ENCODE results near the gene FUT1. TPM values are rescaled to one million over a fixed set of nuclear protein-coding genes. Genes with fewer than 3 reads are reported as not detected.
"Not testable (repeated sequence)": the region's sequence is repeated elsewhere in the genome, so short reads cannot be mapped to it uniquely, and the experiment has no call there.

FUT1 gene
- total and polyA plus RNA-seq, 4 donors = 0.05 to 4.4 (median 2.3) TPM; not detected in 1

GRCh38 chr19:48772503-48772953 lies 20.1 kb upstream of the FUT1 start:
- Histone ChIP-seq H3K27ac (ENCODE audit: low read depth in 1 of 2, low read length in 2 of 2) (no peak overlapping the region), H3K9me3 (ENCODE audit: control insufficient read depth, low read length) (no peaks in the 10 kb centered on the region), H3K27me3 (ENCODE audit: control insufficient read depth in 1 of 2, insufficient read depth in 2 of 2, low read length in 1 of 2) (no peaks in the 10 kb centered on the region), H3K4me1 (ENCODE audit: control insufficient read depth in 1 of 2, insufficient read depth in 2 of 2, low read length in 2 of 2) (no peaks in the 10 kb centered on the region), H3K36me3 (ENCODE audit: control insufficient read depth in 1 of 2, insufficient read depth in 2 of 2, low read length in 1 of 2) (no peaks in the 10 kb centered on the region), H3K4me3 (ENCODE audit: low read length in 2 of 2) (no peak overlapping the region)
- WGBS, 2 donors = 57 to 67% methylated on average over 13 of the region's 13 CpGs
- ATAC-seq (ENCODE audit: low FRiP score) (no peak), DNase-seq (no peak)
- intact Hi-C loops (cut with DNase I) = no loop called here

DNA sequence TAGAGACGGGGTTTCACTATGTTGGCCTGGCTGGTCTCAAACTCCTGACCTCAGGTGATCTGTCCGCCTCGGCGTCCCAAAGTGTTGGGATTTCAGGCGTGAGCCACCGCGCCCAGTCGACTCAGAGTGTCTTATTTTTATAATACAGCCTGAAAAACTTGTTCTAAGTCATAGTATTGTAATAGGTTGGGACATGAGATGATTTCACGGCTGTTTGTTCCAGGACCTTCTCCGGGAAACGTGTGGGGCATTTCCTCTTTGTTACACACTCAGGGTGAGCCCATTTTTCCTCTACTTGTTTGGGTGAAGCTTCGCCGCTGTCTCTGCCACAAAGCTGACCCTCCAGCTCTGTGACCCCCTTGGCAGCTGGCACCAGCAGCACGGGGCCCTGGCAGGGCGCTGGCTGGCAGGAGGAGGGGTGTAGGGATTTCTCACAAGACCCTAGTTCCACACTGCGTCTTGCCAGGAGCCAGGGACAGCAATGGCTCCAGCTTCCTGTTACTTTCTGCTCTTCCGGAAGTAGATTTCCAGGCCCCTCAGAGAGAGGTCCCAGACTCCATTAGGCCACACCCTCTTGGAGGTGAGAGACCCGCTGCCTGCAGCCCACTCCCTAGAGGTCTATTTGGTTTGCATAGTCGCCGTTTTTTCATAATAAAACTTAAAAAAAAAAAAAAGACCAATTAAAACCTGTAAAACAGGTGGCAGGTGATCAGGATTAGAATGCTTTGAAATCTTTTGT lies 18.5 kb upstream of the FUT1 start:
- H3K4me3 ChIP-seq (ENCODE audit: low read length in 2 of 2) = no peak overlapping the region
- WGBS, 2 donors = 77 to 78% methylated on average over 20 of the region's 20 CpGs
- ATAC-seq (ENCODE audit: low FRiP score) (no peak), DNase-seq (no peak)
- no peaks in the 10 kb centered on the region for H3K27me3 ChIP-seq (ENCODE audit: control insufficient read depth in 1 of 2, insufficient read depth in 2 of 2, low read length in 1 of 2)
- H3K27ac ChIP-seq (ENCODE audit: low read depth in 1 of 2, low read length in 2 of 2) = no peak overlapping the region
- no peaks in the 10 kb centered on the region for H3K36me3 ChIP-seq (ENCODE audit: control insufficient read depth in 1 of 2, insufficient read depth in 2 of 2, low read length in 1 of 2)
- intact Hi-C loops (cut with DNase I) = no loop called here
- no peaks in the 10 kb centered on the region for H3K4me1 ChIP-seq (ENCODE audit: control insufficient read depth in 1 of 2, insufficient read depth in 2 of 2, low read length in 2 of 2)
- no peaks in the 10 kb centered on the region for H3K9me3 ChIP-seq (ENCODE audit: control insufficient read depth, low read length)

DNA sequence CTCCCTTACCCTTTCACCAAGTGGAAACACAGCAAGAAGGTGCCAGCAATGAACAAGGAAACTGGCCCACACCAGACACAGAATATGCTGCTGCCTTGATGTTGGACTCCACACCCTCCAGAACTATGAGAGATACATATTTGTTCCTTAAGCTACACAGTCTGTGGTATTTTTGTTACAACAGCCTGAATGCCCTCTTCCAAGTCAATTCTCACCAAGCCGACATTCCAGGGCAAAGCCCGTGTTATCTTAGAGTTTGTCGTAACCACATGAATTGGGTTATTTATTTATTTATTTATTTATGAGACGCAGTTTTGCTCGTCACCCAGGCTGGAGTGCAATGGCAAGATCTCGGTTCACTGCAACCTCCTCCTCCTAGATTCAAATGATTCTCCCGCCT lies 17.8 kb upstream of the FUT1 start:
- no peak overlapping the region for H3K4me3 ChIP-seq (ENCODE audit: low read length in 2 of 2)
- WGBS, 2 donors = 60 to 70% methylated on average over 7 of the region's 7 CpGs
- H3K4me1 ChIP-seq (ENCODE audit: control insufficient read depth in 1 of 2, insufficient read depth in 2 of 2, low read length in 2 of 2) = no peaks in the 10 kb centered on the region
- DNase-seq (no peak), ATAC-seq (ENCODE audit: low FRiP score) (no peak)
- no peaks in the 10 kb centered on the region for H3K36me3 ChIP-seq (ENCODE audit: control insufficient read depth in 1 of 2, insufficient read depth in 2 of 2, low read length in 1 of 2)
- intact Hi-C loops (cut with DNase I) = no loop called here
- H3K27me3 ChIP-seq (ENCODE audit: control insufficient read depth in 1 of 2, insufficient read depth in 2 of 2, low read length in 1 of 2) = no peaks in the 10 kb centered on the region
- no peaks in the 10 kb centered on the region for H3K9me3 ChIP-seq (ENCODE audit: control insufficient read depth, low read length)
- H3K27ac ChIP-seq (ENCODE audit: low read depth in 1 of 2, low read length in 2 of 2) = no peak overlapping the region

- ATAC-seq (ENCODE audit: low FRiP score) (no peak), DNase-seq (no peak)
- Histone ChIP-seq H3K9me3 (ENCODE audit: control insufficient read depth, low read length) (no peaks in the 10 kb centered on the region), H3K4me3 (ENCODE audit: low read length in 2 of 2) (no peak overlapping the region), H3K36me3 (ENCODE audit: control insufficient read depth in 1 of 2, insufficient read depth in 2 of 2, low read length in 1 of 2) (no peaks in the 10 kb centered on the region), H3K27me3 (ENCODE audit: control insufficient read depth in 1 of 2, insufficient read depth in 2 of 2, low read length in 1 of 2) (no peaks in the 10 kb centered on the region), H3K4me1 (ENCODE audit: control insufficient read depth in 1 of 2, insufficient read depth in 2 of 2, low read length in 2 of 2) (no peaks in the 10 kb centered on the region), H3K27ac (ENCODE audit: low read depth in 1 of 2, low read length in 2 of 2) (no peak overlapping the region)
- intact Hi-C loops (cut with DNase I) = no loop called here
- WGBS, 2 donors = 83% methylated on average over 11 of the region's 11 CpGs
Measured at GRCh38 chr19:48768994-48769713, 16.7 kb upstream of the FUT1 start.

DNA sequence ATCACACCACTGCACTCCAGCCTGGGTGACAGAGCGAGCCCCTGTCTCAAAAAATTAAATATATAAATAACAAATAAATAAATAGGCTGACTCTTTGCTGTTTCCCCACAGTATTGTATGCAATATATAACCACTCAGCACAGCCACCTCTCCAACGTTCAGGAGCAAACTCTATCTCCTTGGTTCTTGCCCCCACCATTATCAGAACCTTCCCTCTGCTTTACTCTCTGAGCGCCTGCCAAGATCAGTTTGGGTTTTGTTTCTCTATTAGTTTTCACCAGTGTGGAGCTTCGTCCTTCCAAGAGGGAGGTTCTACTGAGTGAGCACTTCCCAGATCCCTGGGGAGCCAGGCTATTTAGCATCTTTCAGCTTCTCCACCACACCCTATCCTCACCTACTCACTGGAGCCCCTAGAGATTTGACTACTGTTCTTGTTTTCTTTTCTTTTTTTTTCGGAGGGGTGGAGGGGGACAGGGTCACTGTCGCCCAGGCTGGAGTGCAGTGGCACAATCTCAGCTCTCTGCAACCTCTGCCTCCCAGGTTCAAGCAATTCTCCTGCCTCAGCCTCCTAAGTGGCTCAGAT lies 15.8 kb upstream of the FUT1 start:
- H3K27ac ChIP-seq (ENCODE audit: low read depth in 1 of 2, low read length in 2 of 2); intact Hi-C loops (cut with DNase I); H3K4me1 ChIP-seq (ENCODE audit: control insufficient read depth in 1 of 2, insufficient read depth in 2 of 2, low read length in 2 of 2); H3K27me3 ChIP-seq (ENCODE audit: control insufficient read depth in 1 of 2, insufficient read depth in 2 of 2, low read length in 1 of 2); H3K36me3 ChIP-seq (ENCODE audit: control insufficient read depth in 1 of 2, insufficient read depth in 2 of 2, low read length in 1 of 2); DNase-seq; H3K9me3 ChIP-seq (ENCODE audit: control insufficient read depth, low read length); H3K4me3 ChIP-seq (ENCODE audit: low read length in 2 of 2); ATAC-seq (ENCODE audit: low FRiP score): not testable (repeated sequence)
- WGBS, 2 donors = 37 to 39% methylated on average over 6 of the region's 6 CpGs

- H3K36me3 ChIP-seq (ENCODE audit: control insufficient read depth in 1 of 2, insufficient read depth in 2 of 2, low read length in 1 of 2); intact Hi-C loops (cut with DNase I); H3K27ac ChIP-seq (ENCODE audit: low read depth in 1 of 2, low read length in 2 of 2); H3K9me3 ChIP-seq (ENCODE audit: control insufficient read depth, low read length); H3K27me3 ChIP-seq (ENCODE audit: control insufficient read depth in 1 of 2, insufficient read depth in 2 of 2, low read length in 1 of 2); DNase-seq; H3K4me1 ChIP-seq (ENCODE audit: control insufficient read depth in 1 of 2, insufficient read depth in 2 of 2, low read length in 2 of 2); ATAC-seq (ENCODE audit: low FRiP score); H3K4me3 ChIP-seq (ENCODE audit: low read length in 2 of 2): not testable (repeated sequence)
- 22 to 24% methylated on average over 4 to 5 of the region's 5 CpGs for WGBS, 2 donors
Measured at GRCh38 chr19:48765816-48766215, 13.4 kb upstream of the FUT1 start.

DNA sequence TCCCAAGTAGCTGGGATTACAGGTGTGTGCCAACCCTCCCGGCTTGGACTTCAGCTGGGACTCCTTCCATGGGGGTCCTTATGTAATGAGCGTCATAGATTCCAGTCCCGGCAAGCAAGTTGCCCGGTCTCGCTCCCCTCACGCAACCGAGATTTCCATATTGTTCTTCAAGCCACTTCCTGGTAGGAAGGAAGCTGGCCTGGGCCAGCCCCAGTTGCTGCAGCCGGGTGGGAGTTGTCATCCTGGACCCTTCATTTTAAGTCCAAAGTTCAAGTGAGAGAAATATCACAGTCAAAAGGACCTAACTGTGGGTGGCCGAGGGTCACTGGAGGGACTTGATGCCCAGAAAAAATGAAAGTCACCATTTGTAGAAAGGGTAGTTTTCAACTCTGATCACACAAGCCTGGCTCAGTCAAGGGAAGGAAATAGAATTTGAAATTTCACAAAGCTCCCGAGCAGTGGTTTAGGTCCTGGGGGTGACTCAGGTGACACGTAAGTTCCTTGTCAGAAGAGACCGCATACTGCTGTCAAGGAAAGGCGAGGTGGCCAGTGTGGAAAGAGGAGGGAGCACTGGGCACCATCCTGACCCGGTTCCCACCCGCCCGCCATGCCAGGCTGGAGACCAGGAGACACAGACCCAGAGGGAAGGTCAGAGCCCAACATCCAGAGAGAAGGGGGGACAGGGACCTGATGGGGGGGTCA lies 8.2 kb upstream of the FUT1 start:
- 70 to 71% methylated on average over 16 of the region's 16 CpGs for WGBS, 2 donors

GRCh38 chr19:48757741-48758144 lies 5.3 kb upstream of the FUT1 start:
- no peaks in the 10 kb centered on the region for H3K36me3 ChIP-seq (ENCODE audit: control insufficient read depth in 1 of 2, insufficient read depth in 2 of 2, low read length in 1 of 2)
- ATAC-seq (ENCODE audit: low FRiP score) (no peak), DNase-seq (no peak)
- WGBS, 2 donors = 93% methylated on average over 14 of the region's 14 CpGs
- H3K9me3 ChIP-seq (ENCODE audit: control insufficient read depth, low read length) = no peaks in the 10 kb centered on the region
- H3K4me3 ChIP-seq (ENCODE audit: low read length in 2 of 2) = no peak overlapping the region
- intact Hi-C loops (cut with DNase I) = no loop called here
- no peaks in the 10 kb centered on the region for H3K27me3 ChIP-seq (ENCODE audit: control insufficient read depth in 1 of 2, insufficient read depth in 2 of 2, low read length in 1 of 2)
- no peak overlapping the region for H3K27ac ChIP-seq (ENCODE audit: low read depth in 1 of 2, low read length in 2 of 2)
- no peaks in the 10 kb centered on the region for H3K4me1 ChIP-seq (ENCODE audit: control insufficient read depth in 1 of 2, insufficient read depth in 2 of 2, low read length in 2 of 2)

More for the DNA sequence above, 8.2 kb upstream of the FUT1 start:
- Histone ChIP-seq H3K27me3 (ENCODE audit: control insufficient read depth in 1 of 2, insufficient read depth in 2 of 2, low read length in 1 of 2) (no peaks in the 10 kb centered on the region), H3K27ac (ENCODE audit: low read depth in 1 of 2, low read length in 2 of 2) (no peak overlapping the region), H3K36me3 (ENCODE audit: control insufficient read depth in 1 of 2, insufficient read depth in 2 of 2, low read length in 1 of 2) (no peaks in the 10 kb centered on the region), H3K4me3 (ENCODE audit: low read length in 2 of 2) (no peak overlapping the region), H3K4me1 (ENCODE audit: control insufficient read depth in 1 of 2, insufficient read depth in 2 of 2, low read length in 2 of 2) (no peaks in the 10 kb centered on the region), H3K9me3 (ENCODE audit: control insufficient read depth, low read length) (no peaks in the 10 kb centered on the region)
- DNase-seq (no peak), ATAC-seq (ENCODE audit: low FRiP score) (no peak)
- intact Hi-C loops (cut with DNase I) = no loop called here
